GM19023 (cell line): ENCODE measurements around the gene CDYL2.

ENCODE experiments used
- ATAC-seq: cut with Tn5 transposase; IDR thresholded peaks from one replicate; pipeline ENCODE4 v1.9.1; 2021; ENCODE audit warnings: mild to moderate bottlenecking, moderate library complexity; ENCODE audit not compliant: unreplicated experiment

Gene CDYL2

GRCh38 chr16:80708823-80709222 is 95.6 kb downstream of the CDYL2 start:
- ATAC-seq = no peak

- no peak for ATAC-seq
Measured at GRCh38 chr16:80707686-80708085, 96.7 kb downstream of the CDYL2 start.

- no peak for ATAC-seq
Measured at GRCh38 chr16:80705596-80705995, 98.8 kb downstream of the CDYL2 start.

GRCh38 chr16:80704751-80705505 is 99.5 kb downstream of the CDYL2 start:
- ATAC-seq = no peak

GRCh38 chr16:80703131-80704071 is 101.0 kb downstream of the CDYL2 start:
- ATAC-seq = no peak

- no peak for ATAC-seq
Measured at GRCh38 chr16:80702696-80703095, 101.7 kb downstream of the CDYL2 start.

- ATAC-seq = no peak
Measured at GRCh38 chr16:80700558-80700957, 103.8 kb downstream of the CDYL2 start.

- no peak for ATAC-seq
Measured at GRCh38 chr16:80695020-80695419, 109.4 kb downstream of the CDYL2 start.

- no peak for ATAC-seq
Measured at GRCh38 chr16:80693553-80693952, 110.8 kb downstream of the CDYL2 start.

- no peak for ATAC-seq
Measured at GRCh38 chr16:80692270-80692669, 112.1 kb downstream of the CDYL2 start.

- ATAC-seq = no peak
Measured at GRCh38 chr16:80691111-80691741, 113.2 kb downstream of the CDYL2 start.

GRCh38 chr16:80689487-80689886 is 114.9 kb downstream of the CDYL2 start:
- no peak for ATAC-seq

- no peak for ATAC-seq
Measured at GRCh38 chr16:80687606-80688005, 116.8 kb downstream of the CDYL2 start.

- no peak for ATAC-seq
Measured at GRCh38 chr16:80684906-80685305, 119.5 kb downstream of the CDYL2 start.

- no peak for ATAC-seq
Measured at GRCh38 chr16:80684136-80684765, 120.1 kb downstream of the CDYL2 start.

GRCh38 chr16:80683646-80684045 is 120.8 kb downstream of the CDYL2 start:
- no peak for ATAC-seq

GRCh38 chr16:80682421-80683070 is 121.9 kb downstream of the CDYL2 start:
- ATAC-seq = no peak

- ATAC-seq = no peak
Measured at GRCh38 chr16:80681436-80681835, 123.0 kb downstream of the CDYL2 start.

- no peak for ATAC-seq
Measured at GRCh38 chr16:80680839-80681238, 123.6 kb downstream of the CDYL2 start.

GRCh38 chr16:80680046-80680445 is 124.4 kb downstream of the CDYL2 start:
- no peak for ATAC-seq
